H9 (cell line): Measurements from ENCODE around the gene EDEM2. TPM values are rescaled to one million over a fixed set of nuclear protein-coding genes. Genes with fewer than 3 reads are reported as not detected.

Experiments
- DNase-seq: peaks from one replicate; pipeline ENCODE4 v3.0.0-alpha.2; 2017
- H2AFZ ChIP-seq: one replicate; pipeline ENCODE4 v1.6.1; 2013; ENCODE audit warnings: mild to moderate bottlenecking, low read length, control low read depth, moderate library complexity
- H2AK5ac ChIP-seq: 2 replicates; pipeline ENCODE4 v1.6.1; 2013; ENCODE audit warnings: low read length, control low read depth, mixed read lengths; ENCODE audit not compliant: insufficient read length
- H2BK120ac ChIP-seq: one replicate; pipeline ENCODE4 v1.6.1; 2013; ENCODE audit warnings: low read depth, mild to moderate bottlenecking, low read length, control low read depth, inconsistent platforms; ENCODE audit not compliant: poor library complexity, severe bottlenecking
- H2BK12ac ChIP-seq: 2 replicates; pipeline ENCODE4 v1.6.1; 2013; ENCODE audit warnings: low read length, control low read depth, mixed read lengths, low read depth; ENCODE audit not compliant: insufficient read length
- H2BK15ac ChIP-seq: 2 replicates; pipeline ENCODE4 v1.6.1; 2013; ENCODE audit warnings: low read depth, low read length, control low read depth
- H2BK20ac ChIP-seq: one replicate; pipeline ENCODE4 v1.6.1; 2013; ENCODE audit warnings: low read depth, mild to moderate bottlenecking, low read length, control low read depth, inconsistent platforms; ENCODE audit not compliant: poor library complexity, severe bottlenecking
- H2BK5ac ChIP-seq: 2 replicates; pipeline ENCODE4 v1.6.1; 2013; ENCODE audit warnings: low read length, control low read depth, mixed read lengths; ENCODE audit not compliant: insufficient read length
- H3K14ac ChIP-seq: 2 replicates; pipeline ENCODE4 v1.6.1; 2013; ENCODE audit warnings: low read length, control low read depth; ENCODE audit not compliant: insufficient read depth
- H3K18ac ChIP-seq: 2 replicates; pipeline ENCODE4 v1.6.1; 2013; ENCODE audit warnings: low read depth, mild to moderate bottlenecking, mixed read lengths, low read length, control low read depth; ENCODE audit not compliant: insufficient read length
- H3K23ac ChIP-seq: 2 replicates; pipeline ENCODE4 v1.6.1; 2013; ENCODE audit warnings: low read length, control low read depth, mixed read lengths, low read depth; ENCODE audit not compliant: insufficient read length
- H3K23me2 ChIP-seq: 2 replicates; pipeline ENCODE4 v1.6.1; 2013; ENCODE audit warnings: low read depth, mild to moderate bottlenecking, mixed read lengths, low read length, control low read depth; ENCODE audit not compliant: insufficient read length, poor library complexity, severe bottlenecking
- H3K27ac ChIP-seq: 2 replicates; pipeline ENCODE4 v1.5.1; 2013; ENCODE audit warnings: low read length, control low read depth, mixed read lengths, low read depth; ENCODE audit not compliant: insufficient read length
- H3K27me3 ChIP-seq: 2 replicates; pipeline ENCODE4 v1.6.1; 2013; ENCODE audit warnings: low read length, control low read depth, inconsistent platforms; ENCODE audit not compliant: insufficient read depth
- H3K4ac ChIP-seq: 2 replicates; pipeline ENCODE4 v1.6.1; 2013; ENCODE audit warnings: low read depth, mild to moderate bottlenecking, control low read depth, inconsistent platforms, low read length, moderate library complexity
- H3K4me1 ChIP-seq: 2 replicates; pipeline ENCODE4 v1.6.1; 2013; ENCODE audit warnings: low read length, control low read depth, inconsistent platforms; ENCODE audit not compliant: insufficient read depth
- H3K4me2 ChIP-seq: 2 replicates; pipeline ENCODE4 v1.6.1; 2013; ENCODE audit warnings: low read length, control low read depth, mixed read lengths; ENCODE audit not compliant: insufficient read length, insufficient read depth
- H3K56ac ChIP-seq: 2 replicates; pipeline ENCODE4 v1.6.1; 2013; ENCODE audit warnings: low read depth, mild to moderate bottlenecking, mixed read lengths, low read length, control low read depth; ENCODE audit not compliant: insufficient read length
- H3K79me1 ChIP-seq: 2 replicates; pipeline ENCODE4 v1.6.1; 2013; ENCODE audit warnings: low read depth, mild to moderate bottlenecking, moderate library complexity, low read length, control low read depth, inconsistent platforms; ENCODE audit not compliant: insufficient read depth, poor library complexity, severe bottlenecking
- H3K79me2 ChIP-seq: 2 replicates; pipeline ENCODE4 v1.6.1; 2013; ENCODE audit warnings: low read length, control low read depth, inconsistent platforms; ENCODE audit not compliant: insufficient read depth
- H3K9ac ChIP-seq: 2 replicates; pipeline ENCODE4 v1.6.1; 2013; ENCODE audit warnings: low read length, control low read depth, mixed read lengths; ENCODE audit not compliant: insufficient read length; ENCODE audit errors: extremely low read depth
- H3K9me3 ChIP-seq: one replicate; pipeline ENCODE4 v1.6.1; 2013; ENCODE audit warnings: low read depth, low read length, inconsistent platforms; ENCODE audit not compliant: control insufficient read depth
- H3T11ph ChIP-seq: one replicate; pipeline ENCODE4 v1.6.1; 2013; ENCODE audit warnings: mild to moderate bottlenecking, low read length, control low read depth, inconsistent platforms
- H4K20me1 ChIP-seq: one replicate; pipeline ENCODE4 v1.6.1; 2013; ENCODE audit not compliant: control insufficient read depth, insufficient read length, insufficient read depth
- H4K5ac ChIP-seq: 2 replicates; pipeline ENCODE4 v1.6.1; 2013; ENCODE audit warnings: low read depth, mild to moderate bottlenecking, mixed read lengths, low read length, control low read depth; ENCODE audit not compliant: insufficient read length
- H4K8ac ChIP-seq: replicated peaks from 2 replicates; pipeline ENCODE4 v1.6.1; 2013; ENCODE audit warnings: low read length, control low read depth, mixed read lengths, low read depth; ENCODE audit not compliant: insufficient read length
- H4K91ac ChIP-seq: 2 replicates; pipeline ENCODE4 v1.6.1; 2013; ENCODE audit warnings: low read depth, mild to moderate bottlenecking, moderate library complexity, mixed read lengths, low read length, control low read depth; ENCODE audit not compliant: insufficient read length
- H3K27ac Mint-ChIP-seq, 3 experiments: 2 replicates in 2 of 3; 3 replicates in 1 of 3; pipeline ENCODE4 v1.8.0; 2020 to 2021; ENCODE audit warnings: mixed read lengths in 3 of 3, mild to moderate bottlenecking in 1 of 3, moderate library complexity in 1 of 3
- H3K27me3 Mint-ChIP-seq: 2 replicates; pipeline ENCODE4 v1.8.0; 2021; ENCODE audit warnings: low read depth, mild to moderate bottlenecking, moderate library complexity, mixed read lengths
- H3K36me3 Mint-ChIP-seq, 3 experiments: 2 replicates in 2 of 3; 3 replicates in 1 of 3; pipeline ENCODE4 v1.8.0; 2020 to 2021; ENCODE audit warnings: low read depth in 3 of 3, mixed read lengths in 3 of 3; ENCODE audit not compliant: insufficient read depth in 1 of 3
- H3K4me1 Mint-ChIP-seq, 2 experiments: 2 replicates each; pipeline ENCODE4 v1.8.0; 2020; ENCODE audit warnings: mixed read lengths in 2 of 2
- H3K4me3 Mint-ChIP-seq, 2 experiments: 2 replicates in 1 of 2; 3 replicates in 1 of 2; pipeline ENCODE4 v1.8.0; 2020 to 2021; ENCODE audit warnings: mild to moderate bottlenecking in 2 of 2, mixed read lengths in 2 of 2, moderate library complexity in 1 of 2
- H3K9me3 Mint-ChIP-seq, 2 experiments: 2 replicates in 1 of 2; 3 replicates in 1 of 2; pipeline ENCODE4 v1.8.0; 2020; ENCODE audit warnings: mild to moderate bottlenecking in 2 of 2, mixed read lengths in 2 of 2, moderate library complexity in 1 of 2
- CTCF ChIP-seq: fragments of 200-600 bp; sonication (generic); conservative IDR thresholded peaks from 3 replicates; pipeline ENCODE4 v1.8.0; 2021; ENCODE audit warnings: antibody characterized with exemption, mild to moderate bottlenecking
- WGBS: extraction: QIAGEN DNeasy Blood & Tissue Kit; methylation state at CpG from one replicate; pipeline ENCODE4 v1.1.7; 2013; ENCODE audit warnings: missing lambda C conversion rate, low lambda C conversion rate, mixed read lengths; ENCODE audit not compliant: insufficient read length; ENCODE audit errors: extremely low coverage; 5-methylcytosine and 5-hydroxymethylcytosine counted together
- total RNA-seq: library from RNA; stranded (reverse); gene quantifications from 2 replicates; pipeline ENCODE4 v1.2.1, GENCODE V29; 2021

Gene EDEM2
- total RNA-seq, 1 experiment from 2014 or later: 27.8 TPM

- no peak overlapping the region for H4K8ac ChIP-seq
- peaks cover 17 to 28% of the 10 kb centered on the region in 2 experiments for H3K4me1 Mint-ChIP-seq
- H3K23me2 ChIP-seq: no peaks in the 10 kb centered on the region
- no peak for DNase-seq
- no peak overlapping the region for H3K23ac ChIP-seq
- H3K56ac ChIP-seq: no peak overlapping the region
- no peak overlapping the region for H3K27ac Mint-ChIP-seq
- no peak overlapping the region for H2BK12ac ChIP-seq
- H3K4me2 ChIP-seq: no peak overlapping the region
- H4K20me1 ChIP-seq: no peaks in the 10 kb centered on the region
- no peak for TF ChIP-seq CTCF
- H3K9me3 ChIP-seq: no peaks in the 10 kb centered on the region
- H4K5ac ChIP-seq: no peak overlapping the region
- no peaks in the 10 kb centered on the region for H3K27me3 ChIP-seq
- no peaks in the 10 kb centered on the region for H3K79me1 ChIP-seq
- H2BK120ac ChIP-seq: no peak overlapping the region
- H3K4ac ChIP-seq: no peak overlapping the region
- no peak overlapping the region for H4K91ac ChIP-seq
- no CpG with 5 or more reads among the region's 7 CpGs for WGBS
- H2BK20ac ChIP-seq: no peak overlapping the region
- H2BK5ac ChIP-seq: no peak overlapping the region
- H3K18ac ChIP-seq: no peak overlapping the region
- H3K9ac ChIP-seq: no peak overlapping the region
- H3K27me3 Mint-ChIP-seq: no peaks in the 10 kb centered on the region
- H3K79me2 ChIP-seq: no peaks in the 10 kb centered on the region
- H3K4me1 ChIP-seq: peaks cover 2% of the 10 kb centered on the region; the same call in 1 of the 2 replicates
- H3K27ac ChIP-seq: no peak overlapping the region
- no peak overlapping the region for H3K4me3 Mint-ChIP-seq
- H2AFZ ChIP-seq: no peak overlapping the region
- no peak overlapping the region for H3T11ph ChIP-seq
- H2BK15ac ChIP-seq: no peak overlapping the region
- H3K36me3 Mint-ChIP-seq: peaks cover 0 to 43% (median 32%) of the 10 kb centered on the region in 3 experiments; a peak in 6 of 7 replicates
- no peak overlapping the region for H2AK5ac ChIP-seq
- no peaks in the 10 kb centered on the region; a peak in 1 of 5 replicates for H3K9me3 Mint-ChIP-seq
- H3K14ac ChIP-seq: no peak overlapping the region
Measured at GRCh38 chr20:35144694-35145093, 2.4 kb downstream of the EDEM2 start.
